ENCODE data around the gene CHAF1A.
A peak's percentile ranks its signal among the peaks of the same experiment; 100 is the strongest.

Gene CHAF1A

GRCh38 chr19:4369109-4369887 is 33.1 kb upstream of the CHAF1A start:
- Histone ChIP-seq H3K9me3 (no peaks in the 10 kb centered on the region), H3K36me3 (peaks cover 35% of the 10 kb centered on the region), H3K27me3 (no peaks in the 10 kb centered on the region), H3K4me3 (ENCODE audit: low read depth in 1 of 2, low read length in 1 of 2) (peak overlapping the region; percentile 36 to 38), H3K4me1 (ENCODE audit: control insufficient read depth in 1 of 2, insufficient read depth in 1 of 2, low read depth in 1 of 2, low read length in 1 of 2) (peaks cover 43 to 51% of the 10 kb centered on the region in 2 experiments), H3K27ac (peak overlapping the region; percentile 82)
- no peak for TF ChIP-seq CTCF (IDR thresholded peaks at IDR 0.05)

GRCh38 chr19:4369888-4370260 is 32.6 kb upstream of the CHAF1A start:
- H3K4me1 ChIP-seq (ENCODE audit: control insufficient read depth in 1 of 2, insufficient read depth in 1 of 2, low read depth in 1 of 2, low read length in 1 of 2) = peaks cover 49 to 57% of the 10 kb centered on the region in 2 experiments
- H3K36me3 ChIP-seq = peaks cover 31% of the 10 kb centered on the region
- no peaks in the 10 kb centered on the region for H3K27me3 ChIP-seq
- peak overlapping the region; percentile 36 to 38 for H3K4me3 ChIP-seq (ENCODE audit: low read depth in 1 of 2, low read length in 1 of 2)
- no peak for TF ChIP-seq CTCF (IDR thresholded peaks at IDR 0.05)
- peak overlapping the region; percentile 82 for H3K27ac ChIP-seq
- H3K9me3 ChIP-seq = no peaks in the 10 kb centered on the region

GRCh38 chr19:4370418-4371041 is 31.9 kb upstream of the CHAF1A start:
- no peak for TF ChIP-seq CTCF (IDR thresholded peaks at IDR 0.05)
- no peaks in the 10 kb centered on the region for H3K27me3 ChIP-seq
- H3K36me3 ChIP-seq = peaks cover 25% of the 10 kb centered on the region
- no peaks in the 10 kb centered on the region for H3K9me3 ChIP-seq
- H3K4me3 ChIP-seq (ENCODE audit: low read depth in 1 of 2, low read length in 1 of 2) = peak overlapping the region in 1 of 2 experiments; percentile 36
- peaks cover 55 to 63% of the 10 kb centered on the region in 2 experiments for H3K4me1 ChIP-seq (ENCODE audit: control insufficient read depth in 1 of 2, insufficient read depth in 1 of 2, low read depth in 1 of 2, low read length in 1 of 2)
- H3K27ac ChIP-seq = peak overlapping the region; percentile 82

GRCh38 chr19:4371247-4372164 is 30.9 kb upstream of the CHAF1A start:
- Histone ChIP-seq H3K36me3 (peaks cover 15% of the 10 kb centered on the region), H3K4me3 (ENCODE audit: low read depth in 1 of 2, low read length in 1 of 2) (no peak overlapping the region), H3K27ac (no peak overlapping the region), H3K27me3 (no peaks in the 10 kb centered on the region), H3K4me1 (ENCODE audit: control insufficient read depth in 1 of 2, insufficient read depth in 1 of 2, low read depth in 1 of 2, low read length in 1 of 2) (peaks cover 65 to 73% of the 10 kb centered on the region in 2 experiments), H3K9me3 (no peaks in the 10 kb centered on the region)
- no peak for TF ChIP-seq CTCF (IDR thresholded peaks at IDR 0.05)

- TF ChIP-seq CTCF (IDR thresholded peaks at IDR 0.05) = no peak
- no peak overlapping the region for H3K27ac ChIP-seq
- peaks cover 8% of the 10 kb centered on the region for H3K36me3 ChIP-seq
- H3K4me3 ChIP-seq (ENCODE audit: low read depth in 1 of 2, low read length in 1 of 2) = no peak overlapping the region
- no peaks in the 10 kb centered on the region for H3K9me3 ChIP-seq
- peaks cover 74 to 81% of the 10 kb centered on the region in 2 experiments for H3K4me1 ChIP-seq (ENCODE audit: control insufficient read depth in 1 of 2, insufficient read depth in 1 of 2, low read depth in 1 of 2, low read length in 1 of 2)
- no peaks in the 10 kb centered on the region for H3K27me3 ChIP-seq
Observed at GRCh38 chr19:4372165-4373012, 30.1 kb upstream of the CHAF1A start.

Data from neutrophil (primary cell).